Measurements from ENCODE around the gene FAM210A.

The FAM210A gene

GRCh38 chr18:13676471-13676870, 49.9 kb downstream of the FAM210A start:
- Histone ChIP-seq H3K4me1 (ENCODE audit: control insufficient read depth, insufficient read depth, low read length) (no peaks in the 10 kb centered on the region), H3K27ac (ENCODE audit: low read length) (no peak overlapping the region), H3K27me3 (ENCODE audit: control insufficient read depth, insufficient read depth, low read length) (no peaks in the 10 kb centered on the region), H3K36me3 (ENCODE audit: control insufficient read depth, insufficient read depth, low read length) (no peaks in the 10 kb centered on the region), H3K9me3 (ENCODE audit: control insufficient read depth, insufficient read depth, low read length) (no peaks in the 10 kb centered on the region), H3K4me3 (ENCODE audit: low read length) (no peak overlapping the region)
- no CpG with 5 or more reads among the region's 6 CpGs for whole genome bisulfite sequencing (ENCODE audit: insufficient coverage, insufficient read length)
- no peak for DNase-seq (ENCODE audit: low read depth, low spot score)

- Histone ChIP-seq H3K4me1 (ENCODE audit: control insufficient read depth, insufficient read depth, low read length) (no peaks in the 10 kb centered on the region), H3K27me3 (ENCODE audit: control insufficient read depth, insufficient read depth, low read length) (no peaks in the 10 kb centered on the region), H3K27ac (ENCODE audit: low read length) (no peak overlapping the region), H3K9me3 (ENCODE audit: control insufficient read depth, insufficient read depth, low read length) (no peaks in the 10 kb centered on the region), H3K4me3 (ENCODE audit: low read length) (no peak overlapping the region), H3K36me3 (ENCODE audit: control insufficient read depth, insufficient read depth, low read length) (no peaks in the 10 kb centered on the region)
- DNase-seq (ENCODE audit: low read depth, low spot score) = no peak
- no CpG with 5 or more reads among the region's 7 CpGs for WGBS (ENCODE audit: insufficient coverage, insufficient read length)
Observed at GRCh38 chr18:13672657-13673056, 53.7 kb downstream of the FAM210A start.

GRCh38 chr18:13661779-13662256, 64.5 kb downstream of the FAM210A start:
- H3K9me3 ChIP-seq (ENCODE audit: control insufficient read depth, insufficient read depth, low read length) = no peaks in the 10 kb centered on the region

GRCh38 chr18:13661051-13661778, 65.1 kb downstream of the FAM210A start:
- DNase-seq (ENCODE audit: low read depth, low spot score) = no peak

More at GRCh38 chr18:13661779-13662256, 64.5 kb downstream of the FAM210A start:
- WGBS (ENCODE audit: insufficient coverage, insufficient read length) = no CpG with 5 or more reads among the region's 2 CpGs
- no peaks in the 10 kb centered on the region for H3K27me3 ChIP-seq (ENCODE audit: control insufficient read depth, insufficient read depth, low read length)
- H3K4me1 ChIP-seq (ENCODE audit: control insufficient read depth, insufficient read depth, low read length) = no peaks in the 10 kb centered on the region
- H3K27ac ChIP-seq (ENCODE audit: low read length) = no peak overlapping the region
- no peak overlapping the region for H3K4me3 ChIP-seq (ENCODE audit: low read length)
- no peak for DNase-seq (ENCODE audit: low read depth, low spot score)
- H3K36me3 ChIP-seq (ENCODE audit: control insufficient read depth, insufficient read depth, low read length) = no peaks in the 10 kb centered on the region

GRCh38 chr18:13660510-13660909, 65.8 kb downstream of the FAM210A start:
- no peak overlapping the region for H3K27ac ChIP-seq (ENCODE audit: low read length)
- no peaks in the 10 kb centered on the region for H3K4me1 ChIP-seq (ENCODE audit: control insufficient read depth, insufficient read depth, low read length)
- H3K9me3 ChIP-seq (ENCODE audit: control insufficient read depth, insufficient read depth, low read length) = no peaks in the 10 kb centered on the region
- no CpG with 5 or more reads among the region's 5 CpGs for WGBS (ENCODE audit: insufficient coverage, insufficient read length)
- no peak for DNase-seq (ENCODE audit: low read depth, low spot score)
- no peaks in the 10 kb centered on the region for H3K36me3 ChIP-seq (ENCODE audit: control insufficient read depth, insufficient read depth, low read length)
- H3K27me3 ChIP-seq (ENCODE audit: control insufficient read depth, insufficient read depth, low read length) = no peaks in the 10 kb centered on the region
- no peak overlapping the region for H3K4me3 ChIP-seq (ENCODE audit: low read length)

More at GRCh38 chr18:13661051-13661778, 65.1 kb downstream of the FAM210A start:
- no peaks in the 10 kb centered on the region for H3K4me1 ChIP-seq (ENCODE audit: control insufficient read depth, insufficient read depth, low read length)
- H3K27me3 ChIP-seq (ENCODE audit: control insufficient read depth, insufficient read depth, low read length) = no peaks in the 10 kb centered on the region
- H3K4me3 ChIP-seq (ENCODE audit: low read length) = no peak overlapping the region
- WGBS (ENCODE audit: insufficient coverage, insufficient read length) = 100% methylated on average over 1 of the region's 8 CpGs
- no peaks in the 10 kb centered on the region for H3K9me3 ChIP-seq (ENCODE audit: control insufficient read depth, insufficient read depth, low read length)
- H3K27ac ChIP-seq (ENCODE audit: low read length) = no peak overlapping the region
- H3K36me3 ChIP-seq (ENCODE audit: control insufficient read depth, insufficient read depth, low read length) = no peaks in the 10 kb centered on the region

GRCh38 chr18:13658436-13659204, 67.7 kb downstream of the FAM210A start:
- H3K36me3 ChIP-seq (ENCODE audit: control insufficient read depth, insufficient read depth, low read length) = no peaks in the 10 kb centered on the region
- H3K27ac ChIP-seq (ENCODE audit: low read length) = no peak overlapping the region
- H3K9me3 ChIP-seq (ENCODE audit: control insufficient read depth, insufficient read depth, low read length) = no peaks in the 10 kb centered on the region
- no CpG with 5 or more reads among the region's 8 CpGs for WGBS (ENCODE audit: insufficient coverage, insufficient read length)
- no peak overlapping the region for H3K4me3 ChIP-seq (ENCODE audit: low read length)
- no peaks in the 10 kb centered on the region for H3K4me1 ChIP-seq (ENCODE audit: control insufficient read depth, insufficient read depth, low read length)
- no peaks in the 10 kb centered on the region for H3K27me3 ChIP-seq (ENCODE audit: control insufficient read depth, insufficient read depth, low read length)
- DNase-seq (ENCODE audit: low read depth, low spot score) = no peak

GRCh38 chr18:13657974-13658373, 68.4 kb downstream of the FAM210A start:
- no CpG with 5 or more reads among the region's 7 CpGs for WGBS (ENCODE audit: insufficient coverage, insufficient read length)
- H3K4me1 ChIP-seq (ENCODE audit: control insufficient read depth, insufficient read depth, low read length) = no peaks in the 10 kb centered on the region
- DNase-seq (ENCODE audit: low read depth, low spot score) = no peak

GRCh38 chr18:13653746-13654433, 72.5 kb downstream of the FAM210A start:
- no CpG with 5 or more reads among the region's 13 CpGs for WGBS (ENCODE audit: insufficient coverage, insufficient read length)
- Histone ChIP-seq H3K27me3 (ENCODE audit: control insufficient read depth, insufficient read depth, low read length) (no peaks in the 10 kb centered on the region), H3K36me3 (ENCODE audit: control insufficient read depth, insufficient read depth, low read length) (no peaks in the 10 kb centered on the region), H3K27ac (ENCODE audit: low read length) (no peak overlapping the region), H3K4me3 (ENCODE audit: low read length) (no peak overlapping the region), H3K9me3 (ENCODE audit: control insufficient read depth, insufficient read depth, low read length) (no peaks in the 10 kb centered on the region), H3K4me1 (ENCODE audit: control insufficient read depth, insufficient read depth, low read length) (no peaks in the 10 kb centered on the region)
- no peak for DNase-seq (ENCODE audit: low read depth, low spot score)

More at GRCh38 chr18:13657974-13658373, 68.4 kb downstream of the FAM210A start:
- H3K27me3 ChIP-seq (ENCODE audit: control insufficient read depth, insufficient read depth, low read length) = no peaks in the 10 kb centered on the region
- H3K36me3 ChIP-seq (ENCODE audit: control insufficient read depth, insufficient read depth, low read length) = no peaks in the 10 kb centered on the region
- H3K9me3 ChIP-seq (ENCODE audit: control insufficient read depth, insufficient read depth, low read length) = no peaks in the 10 kb centered on the region
- H3K27ac ChIP-seq (ENCODE audit: low read length) = no peak overlapping the region
- no peak overlapping the region for H3K4me3 ChIP-seq (ENCODE audit: low read length)

- Histone ChIP-seq H3K4me3 (ENCODE audit: low read length) (no peak overlapping the region), H3K9me3 (ENCODE audit: control insufficient read depth, insufficient read depth, low read length) (no peaks in the 10 kb centered on the region), H3K36me3 (ENCODE audit: control insufficient read depth, insufficient read depth, low read length) (no peaks in the 10 kb centered on the region), H3K27ac (ENCODE audit: low read length) (no peak overlapping the region), H3K27me3 (ENCODE audit: control insufficient read depth, insufficient read depth, low read length) (no peaks in the 10 kb centered on the region), H3K4me1 (ENCODE audit: control insufficient read depth, insufficient read depth, low read length) (no peaks in the 10 kb centered on the region)
- WGBS (ENCODE audit: insufficient coverage, insufficient read length) = no CpG with 5 or more reads among the region's 23 CpGs
- no peak for DNase-seq (ENCODE audit: low read depth, low spot score)
Observed at GRCh38 chr18:13649397-13650390, 76.7 kb downstream of the FAM210A start.

Measured in iPS DF 6.9 (cell line).